ENCODE results near the gene ST7. TPM values are rescaled to one million over a fixed set of nuclear protein-coding genes. Genes with fewer than 3 reads are reported as not detected.

Gene ST7
- total RNA-seq, 1 experiment from 2014 or later: 38.2 TPM

DNA sequence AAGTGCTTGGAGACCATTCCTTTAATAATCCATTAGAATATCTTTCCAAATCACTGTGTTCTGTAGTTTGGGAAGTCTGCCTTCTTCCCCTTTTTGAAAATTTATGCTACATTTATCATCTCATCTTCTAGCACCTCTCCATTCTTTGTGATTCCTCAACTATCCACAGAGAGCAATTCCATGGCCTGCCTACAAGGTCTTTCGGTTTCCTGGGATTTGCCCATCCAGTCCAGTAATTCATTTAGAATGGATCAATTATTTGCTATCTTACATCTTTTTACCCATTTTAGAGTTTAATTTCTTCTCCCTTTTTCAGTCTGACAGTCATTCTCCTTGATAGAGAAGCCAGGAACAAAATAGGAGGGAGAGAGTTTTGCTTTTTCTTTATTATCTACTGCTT lies 179.8 kb downstream of the ST7 start:
- H3K4me1 Mint-ChIP-seq (ENCODE audit: low read depth, unreplicated experiment): no peaks in the 10 kb centered on the region
- ChIA-PET POLR2A (no interaction called here), CTCF (no interaction called here)
- no peaks in the 10 kb centered on the region for H3K36me3 ChIP-seq (ENCODE audit: control insufficient read depth, insufficient read depth, low read length)
- no peaks in the 10 kb centered on the region for H3K27me3 ChIP-seq (replicated peaks; ENCODE audit: control insufficient read depth, insufficient read depth, low read length)
- TF ChIP-seq, protein P1, sequence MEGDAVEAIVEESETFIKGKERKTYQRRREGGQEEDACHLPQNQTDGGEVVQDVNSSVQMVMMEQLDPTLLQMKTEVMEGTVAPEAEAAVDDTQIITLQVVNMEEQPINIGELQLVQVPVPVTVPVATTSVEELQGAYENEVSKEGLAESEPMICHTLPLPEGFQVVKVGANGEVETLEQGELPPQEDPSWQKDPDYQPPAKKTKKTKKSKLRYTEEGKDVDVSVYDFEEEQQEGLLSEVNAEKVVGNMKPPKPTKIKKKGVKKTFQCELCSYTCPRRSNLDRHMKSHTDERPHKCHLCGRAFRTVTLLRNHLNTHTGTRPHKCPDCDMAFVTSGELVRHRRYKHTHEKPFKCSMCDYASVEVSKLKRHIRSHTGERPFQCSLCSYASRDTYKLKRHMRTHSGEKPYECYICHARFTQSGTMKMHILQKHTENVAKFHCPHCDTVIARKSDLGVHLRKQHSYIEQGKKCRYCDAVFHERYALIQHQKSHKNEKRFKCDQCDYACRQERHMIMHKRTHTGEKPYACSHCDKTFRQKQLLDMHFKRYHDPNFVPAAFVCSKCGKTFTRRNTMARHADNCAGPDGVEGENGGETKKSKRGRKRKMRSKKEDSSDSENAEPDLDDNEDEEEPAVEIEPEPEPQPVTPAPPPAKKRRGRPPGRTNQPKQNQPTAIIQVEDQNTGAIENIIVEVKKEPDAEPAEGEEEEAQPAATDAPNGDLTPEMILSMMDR (IDR thresholded peaks at IDR 0.05; ENCODE audit: insufficient read depth in 1 of 2, low read depth in 1 of 2, low read length in 1 of 2, severe bottlenecking in 1 of 2, unreplicated experiment in 1 of 2): no peak
- H3K36me3 Mint-ChIP-seq (ENCODE audit: insufficient read depth, unreplicated experiment): peaks cover 30% of the 10 kb centered on the region
- no TSS peak for BruUV-seq (replicated peaks)
- no peak overlapping the region for H3K4me3 Mint-ChIP-seq (ENCODE audit: unreplicated experiment)
- DNase-seq: no peak
- H3K4me3 ChIP-seq (ENCODE audit: low read depth, low read length): no peak overlapping the region
- H3K4me1 ChIP-seq: no peaks in the 10 kb centered on the region
- H3K27ac Mint-ChIP-seq (ENCODE audit: unreplicated experiment): no peak overlapping the region
- no peaks in the 10 kb centered on the region for H3K27me3 Mint-ChIP-seq (ENCODE audit: insufficient read depth, unreplicated experiment)
- H3K9me3 ChIP-seq: no peaks in the 10 kb centered on the region
- intact Hi-C loops (cut with micrococcal nuclease; ENCODE audit: unreplicated experiment): no loop called here
- H3K9me3 Mint-ChIP-seq (ENCODE audit: unreplicated experiment): no peaks in the 10 kb centered on the region

GRCh38 chr7:117134411-117134810 lies 181.1 kb downstream of the ST7 start:
- ChIA-PET POLR2A (no interaction called here), CTCF (interaction anchor here (0.6 kb wide), 1 partner anchor 149 kb away, joined by 3 read pairs; no protein-coding TSS in a partner anchor)
- DNase-seq: no peak
- Histone ChIP-seq H3K4me3 (ENCODE audit: low read depth, low read length) (no peak overlapping the region), H3K9me3 (no peaks in the 10 kb centered on the region), H3K36me3 (ENCODE audit: control insufficient read depth, insufficient read depth, low read length) (no peaks in the 10 kb centered on the region), H3K27me3 (replicated peaks; ENCODE audit: control insufficient read depth, insufficient read depth, low read length) (no peaks in the 10 kb centered on the region), H3K4me1 (no peaks in the 10 kb centered on the region)
- Mint-ChIP-seq H3K9me3 (ENCODE audit: unreplicated experiment) (no peaks in the 10 kb centered on the region), H3K4me3 (ENCODE audit: unreplicated experiment) (no peak overlapping the region), H3K4me1 (ENCODE audit: low read depth, unreplicated experiment) (no peaks in the 10 kb centered on the region), H3K27me3 (ENCODE audit: insufficient read depth, unreplicated experiment) (no peaks in the 10 kb centered on the region), H3K27ac (ENCODE audit: unreplicated experiment) (no peak overlapping the region), H3K36me3 (ENCODE audit: insufficient read depth, unreplicated experiment) (peaks cover 34% of the 10 kb centered on the region)
- no TSS peak for BruUV-seq (replicated peaks)
- intact Hi-C loops (cut with micrococcal nuclease; ENCODE audit: unreplicated experiment): no loop called here
- TF ChIP-seq, protein P1 (IDR thresholded peaks at IDR 0.05; ENCODE audit: insufficient read depth in 1 of 2, low read depth in 1 of 2, low read length in 1 of 2, severe bottlenecking in 1 of 2, unreplicated experiment in 1 of 2): no peak

GRCh38 chr7:117134889-117135552 lies 181.7 kb downstream of the ST7 start:
- intact Hi-C loops (cut with micrococcal nuclease; ENCODE audit: unreplicated experiment): no loop called here
- no TSS peak for BruUV-seq (replicated peaks)
- peaks cover 34% of the 10 kb centered on the region for H3K36me3 Mint-ChIP-seq (ENCODE audit: insufficient read depth, unreplicated experiment)
- CTCF ChIA-PET: no interaction called here
- no peak overlapping the region for H3K27ac Mint-ChIP-seq (ENCODE audit: unreplicated experiment)
- no peaks in the 10 kb centered on the region for H3K36me3 ChIP-seq (ENCODE audit: control insufficient read depth, insufficient read depth, low read length)
- H3K9me3 ChIP-seq: no peaks in the 10 kb centered on the region
- H3K4me3 Mint-ChIP-seq (ENCODE audit: unreplicated experiment): no peak overlapping the region
- no peak for DNase-seq
- H3K4me1 Mint-ChIP-seq (ENCODE audit: low read depth, unreplicated experiment): no peaks in the 10 kb centered on the region
- POLR2A ChIA-PET: no interaction called here
- H3K9me3 Mint-ChIP-seq (ENCODE audit: unreplicated experiment): no peaks in the 10 kb centered on the region
- no peaks in the 10 kb centered on the region for H3K4me1 ChIP-seq
- TF ChIP-seq, protein P1 (IDR thresholded peaks at IDR 0.05; ENCODE audit: insufficient read depth in 1 of 2, low read depth in 1 of 2, low read length in 1 of 2, severe bottlenecking in 1 of 2, unreplicated experiment in 1 of 2): no peak
- no peaks in the 10 kb centered on the region for H3K27me3 ChIP-seq (replicated peaks; ENCODE audit: control insufficient read depth, insufficient read depth, low read length)
- H3K27me3 Mint-ChIP-seq (ENCODE audit: insufficient read depth, unreplicated experiment): no peaks in the 10 kb centered on the region
- no peak overlapping the region for H3K4me3 ChIP-seq (ENCODE audit: low read depth, low read length)
